Fibroblast of pulmonary artery (primary cell): ENCODE measurements around the gene ANKRD28.
"Not testable (repeated sequence)": the region's sequence is repeated elsewhere in the genome, so short reads cannot be mapped to it uniquely, and the experiment has no call there.

ENCODE experiments used
- DNase-seq: peaks from one replicate; pipeline ENCODE4 v3.0.0-alpha.2; 2010; ENCODE audit warnings: low read depth
- H3K4me3 ChIP-seq: replicated peaks from 2 replicates; pipeline ENCODE4 v1.5.1; 2011; ENCODE audit warnings: low read depth, mild to moderate bottlenecking, control low read depth, low read length, moderate library complexity
- TF ChIP-seq, protein P1 (sequence below): IDR thresholded peaks from 2 replicates; pipeline ENCODE4 v1.5.1; 2011; ENCODE audit warnings: mild to moderate bottlenecking, control low read depth, low read length, inconsistent platforms; ENCODE audit errors: missing control alignments

The ANKRD28 gene

DNA sequence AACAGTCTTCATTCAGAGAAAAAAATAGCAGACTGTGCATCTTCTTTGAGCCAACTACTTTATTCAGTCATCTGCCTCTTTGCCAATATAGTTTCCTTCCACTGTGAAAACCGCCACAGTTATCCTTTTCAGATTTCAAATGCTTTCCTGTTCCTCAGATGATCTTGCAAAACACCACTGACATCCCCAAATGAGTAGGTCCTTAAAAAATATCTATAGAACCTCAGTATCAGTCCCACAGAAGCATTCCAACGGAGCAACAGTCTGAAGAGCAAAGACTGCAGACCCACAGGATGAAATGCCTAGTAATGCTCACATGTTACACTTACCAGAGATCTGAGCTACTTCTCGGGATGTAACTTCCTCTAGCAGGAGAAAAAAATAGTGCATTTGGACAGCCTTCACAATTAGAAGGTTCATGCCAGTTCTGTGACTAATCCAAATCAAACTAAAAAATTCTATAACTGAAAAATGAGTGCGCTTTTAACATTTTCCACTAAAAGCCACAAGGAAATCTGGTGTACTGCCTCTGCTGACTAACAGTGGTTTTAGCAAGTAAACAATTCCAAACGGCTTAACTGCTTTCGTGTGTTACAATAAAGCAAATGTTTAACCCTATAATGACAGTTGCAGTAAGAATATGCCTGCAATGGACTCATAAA, at the start of gene ANKRD28:
ANKRD28 (minus strand) TSS at position 338 of the 662 bp plus-strand sequence. CDS start 1,458 bp downstream, outside the sequence.
- TF ChIP-seq, protein P1, sequence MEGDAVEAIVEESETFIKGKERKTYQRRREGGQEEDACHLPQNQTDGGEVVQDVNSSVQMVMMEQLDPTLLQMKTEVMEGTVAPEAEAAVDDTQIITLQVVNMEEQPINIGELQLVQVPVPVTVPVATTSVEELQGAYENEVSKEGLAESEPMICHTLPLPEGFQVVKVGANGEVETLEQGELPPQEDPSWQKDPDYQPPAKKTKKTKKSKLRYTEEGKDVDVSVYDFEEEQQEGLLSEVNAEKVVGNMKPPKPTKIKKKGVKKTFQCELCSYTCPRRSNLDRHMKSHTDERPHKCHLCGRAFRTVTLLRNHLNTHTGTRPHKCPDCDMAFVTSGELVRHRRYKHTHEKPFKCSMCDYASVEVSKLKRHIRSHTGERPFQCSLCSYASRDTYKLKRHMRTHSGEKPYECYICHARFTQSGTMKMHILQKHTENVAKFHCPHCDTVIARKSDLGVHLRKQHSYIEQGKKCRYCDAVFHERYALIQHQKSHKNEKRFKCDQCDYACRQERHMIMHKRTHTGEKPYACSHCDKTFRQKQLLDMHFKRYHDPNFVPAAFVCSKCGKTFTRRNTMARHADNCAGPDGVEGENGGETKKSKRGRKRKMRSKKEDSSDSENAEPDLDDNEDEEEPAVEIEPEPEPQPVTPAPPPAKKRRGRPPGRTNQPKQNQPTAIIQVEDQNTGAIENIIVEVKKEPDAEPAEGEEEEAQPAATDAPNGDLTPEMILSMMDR = peak; percentile 51
- peak; percentile 96 for DNase-seq
- H3K4me3 ChIP-seq = peak within 1 kb of the TSS; percentile 76

DNA sequence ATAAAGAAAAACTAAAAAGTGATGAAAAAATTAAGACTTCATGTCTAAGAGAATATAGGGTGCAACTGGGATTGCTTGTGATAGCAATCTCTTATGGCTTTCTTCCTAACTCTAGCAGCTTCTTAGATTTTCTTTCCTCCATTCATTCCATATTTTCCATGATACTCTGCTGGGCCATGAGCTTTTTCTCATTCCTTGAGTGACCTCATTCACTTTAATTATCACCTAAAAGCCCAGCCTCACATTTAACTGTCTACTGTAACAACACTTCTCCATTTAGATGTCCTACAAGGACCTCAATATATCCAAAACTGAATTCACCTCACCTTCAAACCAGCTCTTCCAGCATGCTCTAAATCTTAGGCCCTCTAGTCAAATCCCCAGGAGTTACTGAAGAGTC, 49.5 kb upstream of the ANKRD28 start:
- H3K4me3 ChIP-seq = no peak overlapping the region
- TF ChIP-seq, protein P1 = no peak
- DNase-seq = no peak

DNA sequence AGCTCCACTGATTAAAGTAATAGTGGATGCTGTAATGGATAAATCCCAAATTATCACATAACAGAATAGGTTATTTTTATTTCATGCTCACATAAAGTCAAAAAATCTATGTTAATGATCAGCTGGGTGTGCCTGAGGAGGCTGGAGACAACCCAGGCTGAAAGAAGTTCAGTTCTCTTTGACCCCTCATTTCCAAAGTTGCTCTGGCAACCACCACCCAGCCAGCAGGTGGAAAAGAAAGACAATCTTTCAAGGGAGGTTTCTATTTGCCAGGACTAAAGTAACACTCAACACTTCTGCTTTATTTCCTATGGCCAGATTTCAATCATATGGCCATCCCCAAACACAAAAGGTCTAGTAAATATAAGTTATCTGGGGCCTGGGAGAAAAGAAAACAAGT, 48.8 kb upstream of the ANKRD28 start:
- H3K4me3 ChIP-seq = no peak overlapping the region
- TF ChIP-seq, protein P1 = no peak
- no peak for DNase-seq

DNA sequence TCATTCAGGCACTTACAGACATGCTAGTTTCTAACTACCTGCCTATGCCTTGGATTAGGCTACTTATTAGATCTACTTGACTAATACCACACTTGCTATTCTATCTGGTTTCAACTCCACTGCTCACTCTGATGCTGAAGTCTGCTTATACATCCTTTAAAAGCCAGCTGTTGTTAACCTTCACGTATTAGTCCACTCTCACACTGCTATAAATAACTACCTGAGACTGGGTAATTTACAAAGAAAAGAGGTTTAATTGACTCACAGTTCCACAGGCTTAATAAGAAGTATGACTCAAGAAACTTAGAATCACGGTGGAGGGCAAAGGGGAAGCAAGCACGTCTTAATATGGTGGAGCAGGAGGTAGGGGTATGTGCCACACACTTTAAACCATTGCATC, 47.7 kb upstream of the ANKRD28 start:
- no peak overlapping the region for H3K4me3 ChIP-seq
- no peak for DNase-seq
- TF ChIP-seq, protein P1 = no peak

DNA sequence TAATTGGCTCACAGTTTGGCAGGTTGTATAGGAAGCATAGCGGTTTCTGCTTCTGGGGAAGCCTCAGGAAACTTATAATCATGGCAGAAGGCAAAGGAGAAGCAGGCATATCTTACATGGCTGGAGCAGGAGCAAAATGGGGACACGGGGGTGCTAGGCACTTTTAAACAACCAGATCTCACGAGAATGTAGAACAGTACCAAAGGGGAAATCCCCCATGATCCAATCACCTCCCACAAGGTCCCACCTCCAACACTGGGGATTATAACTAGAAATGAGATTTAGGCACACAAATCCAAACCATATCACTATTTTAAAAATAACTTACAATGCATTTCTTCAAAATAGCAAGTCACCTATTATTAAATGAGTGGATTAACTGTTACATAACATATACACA, 47.1 kb upstream of the ANKRD28 start:
- TF ChIP-seq, protein P1 = no peak
- H3K4me3 ChIP-seq = no peak overlapping the region
- DNase-seq = no peak

DNA sequence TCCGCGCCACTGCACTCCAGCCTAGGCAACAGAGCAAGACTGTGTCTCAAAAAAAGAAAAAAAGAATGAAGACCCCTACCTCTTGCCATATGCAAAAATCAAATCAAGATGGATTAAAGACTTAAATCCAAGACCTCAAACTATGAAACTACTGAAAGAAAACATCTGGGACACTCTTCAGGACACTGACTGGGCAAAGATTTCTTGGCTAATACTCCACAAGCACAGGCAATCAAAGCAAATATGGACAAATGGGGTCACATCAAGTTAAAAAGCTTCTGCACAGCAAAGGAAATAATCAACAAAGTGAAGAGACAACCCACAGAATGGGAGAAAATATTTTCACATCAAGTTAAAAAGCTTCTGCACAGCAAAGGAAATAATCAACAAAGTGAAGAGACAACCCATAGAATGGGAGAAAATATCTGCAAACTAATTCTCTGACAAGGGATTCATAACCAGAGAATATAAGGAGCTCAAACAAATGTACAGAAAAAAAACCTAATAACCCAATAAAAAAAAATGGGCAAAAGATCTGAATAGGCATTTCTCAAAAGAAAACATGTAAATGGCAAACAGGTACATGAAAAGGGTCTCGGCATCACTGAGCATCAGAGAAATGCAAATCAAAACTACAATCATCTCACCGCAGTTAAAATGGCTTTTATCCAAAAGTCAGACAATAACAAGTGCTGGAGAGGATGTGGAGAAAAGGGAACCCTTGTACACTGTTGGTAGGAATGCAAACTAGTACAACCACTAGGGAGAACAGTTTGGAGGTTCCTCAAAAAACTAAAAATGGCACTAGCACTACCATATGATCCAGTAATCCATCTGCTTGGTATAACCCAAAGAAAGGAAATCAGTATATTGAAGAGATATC, 43.6 kb upstream of the ANKRD28 start:
- not testable (repeated sequence) for DNase-seq, H3K4me3 ChIP-seq

DNA sequence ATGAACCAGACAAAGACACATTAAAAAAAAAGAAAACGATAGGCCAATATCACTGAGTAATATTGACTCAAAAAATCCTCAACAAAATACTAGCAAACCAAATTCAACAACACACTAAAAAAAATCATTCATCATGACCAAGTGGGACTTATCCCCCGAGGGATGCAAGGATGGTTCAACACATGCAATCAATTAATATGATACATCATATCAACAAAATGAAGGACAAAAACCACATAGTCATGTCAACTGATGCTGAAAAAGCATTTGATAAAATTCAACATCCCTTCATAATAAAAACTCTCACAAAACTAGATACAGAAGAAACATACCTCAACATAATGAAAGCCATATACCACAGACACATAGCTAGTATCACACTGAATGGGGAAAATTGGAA, 41.8 kb upstream of the ANKRD28 start:
- no peak for DNase-seq
- TF ChIP-seq, protein P1 = no peak
- no peak overlapping the region for H3K4me3 ChIP-seq
